ENCODE data around the gene MS4A10. TPM values are rescaled to one million over a fixed set of nuclear protein-coding genes. Genes with fewer than 3 reads are reported as not detected.
A peak's percentile ranks its signal among the peaks of the same experiment; 100 is the strongest.

MS4A10 gene
- total RNA-seq, 6 experiments from 2014 or later: not detected

GRCh38 chr11:60842668-60843600 lies 57.8 kb downstream of the MS4A10 start:
- peak overlapping the region; percentile 41 to 65 (median 50) for H3K27ac ChIP-seq
- intact Hi-C loops (cut with DNase I): no loop called here
- H3K9me3 ChIP-seq: no peaks in the 10 kb centered on the region
- no peak for DNase-seq
- peak overlapping the region; percentile 92 to 97 (median 96) for H3K4me3 ChIP-seq
- H3K36me3 ChIP-seq: no peaks in the 10 kb centered on the region
- peaks cover 0 to 18% (median 7%) of the 10 kb centered on the region in 4 donors for H3K4me1 ChIP-seq
- no peaks in the 10 kb centered on the region for H3K27me3 ChIP-seq
- WGBS (ENCODE audit: insufficient coverage, low coverage, low lambda C conversion rate, missing lambda C conversion rate): 19% methylated on average over 20 of the region's 23 CpGs
- no peak for ATAC-seq
- TF ChIP-seq CTCF (IDR thresholded peaks at IDR 0.05): no peak

- intact Hi-C loops (cut with DNase I): no loop called here
- H3K4me1 ChIP-seq: peaks cover 0 to 18% (median 7%) of the 10 kb centered on the region in 4 donors
- H3K4me3 ChIP-seq: no peak overlapping the region
- 53% methylated on average over 4 of the region's 10 CpGs for WGBS (ENCODE audit: insufficient coverage, low coverage, low lambda C conversion rate, missing lambda C conversion rate)
- no peak for TF ChIP-seq POLR2A (IDR thresholded peaks at IDR 0.05)
- TF ChIP-seq CTCF (IDR thresholded peaks at IDR 0.05): no peak
- no peak overlapping the region for H3K27ac ChIP-seq
- no peaks in the 10 kb centered on the region for H3K9me3 ChIP-seq
- no peaks in the 10 kb centered on the region for H3K36me3 ChIP-seq
- ATAC-seq (no peak), DNase-seq (no peak)
- H3K27me3 ChIP-seq: no peaks in the 10 kb centered on the region
These were observed 59.1 kb downstream of the MS4A10 start for GRCh38 chr11:60844045-60844869.

DNA sequence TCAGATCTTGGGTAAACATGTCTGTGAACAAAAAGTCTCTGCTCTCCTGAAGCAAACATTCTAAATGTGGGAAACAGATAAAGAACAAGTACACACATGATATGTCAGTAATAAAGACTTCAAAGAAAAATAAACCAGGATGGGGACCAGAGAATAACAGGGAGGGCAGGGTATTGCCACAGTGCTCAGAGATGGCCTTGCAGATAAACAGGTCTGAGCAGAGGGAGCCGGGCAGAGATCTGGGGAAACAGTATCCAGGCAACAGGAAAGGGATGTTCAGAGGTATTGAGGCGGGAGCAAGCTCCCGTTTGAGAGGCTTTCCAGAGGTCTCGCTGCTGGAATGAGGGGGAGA lies 59.7 kb downstream of the MS4A10 start:
- peaks cover 0 to 3% (median 0%) of the 10 kb centered on the region in 4 donors for H3K36me3 ChIP-seq
- no peak overlapping the region for H3K27ac ChIP-seq
- TF ChIP-seq POLR2A (IDR thresholded peaks at IDR 0.05) (no peak), CTCF (IDR thresholded peaks at IDR 0.05) (no peak)
- H3K4me1 ChIP-seq: peaks cover 0 to 18% (median 7%) of the 10 kb centered on the region in 4 donors
- no peaks in the 10 kb centered on the region for H3K27me3 ChIP-seq
- H3K9me3 ChIP-seq: no peaks in the 10 kb centered on the region
- DNase-seq (no peak), ATAC-seq (no peak)
- 39% methylated on average over 4 of the region's 4 CpGs for WGBS (ENCODE audit: insufficient coverage, low coverage, low lambda C conversion rate, missing lambda C conversion rate)
- no peak overlapping the region for H3K4me3 ChIP-seq
- intact Hi-C loops (cut with DNase I): loop anchor here in 1 of 2 donors (5.0 kb wide), 1 partner anchor 57 kb away; no protein-coding TSS in a partner anchor

DNA sequence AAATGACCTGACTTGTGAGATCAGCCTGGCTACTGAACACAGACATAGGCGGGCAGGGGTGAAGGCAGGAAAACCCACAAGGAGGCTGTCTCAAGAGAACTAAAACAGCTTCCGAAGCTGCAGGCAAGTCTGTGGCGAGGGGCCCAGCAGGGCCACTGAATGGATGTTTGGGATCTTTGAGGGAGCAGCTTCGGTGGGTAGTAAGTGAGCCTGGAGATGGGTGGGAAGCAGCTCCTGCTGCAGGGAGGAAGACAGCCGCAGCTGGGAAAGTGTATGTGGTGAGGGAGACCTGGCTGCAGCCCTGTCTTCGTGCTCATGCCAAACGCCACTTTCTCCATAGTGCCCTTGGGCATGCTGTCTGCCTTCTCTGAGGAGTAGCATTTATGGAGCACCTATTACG lies 60.2 kb downstream of the MS4A10 start:
- WGBS (ENCODE audit: insufficient coverage, low coverage, low lambda C conversion rate, missing lambda C conversion rate): 87% methylated on average over 3 of the region's 8 CpGs
- Histone ChIP-seq H3K9me3 (no peaks in the 10 kb centered on the region), H3K36me3 (peaks cover 0 to 3% (median 0%) of the 10 kb centered on the region in 4 donors), H3K4me3 (no peak overlapping the region), H3K4me1 (peaks cover 0 to 18% (median 7%) of the 10 kb centered on the region in 4 donors), H3K27ac (no peak overlapping the region), H3K27me3 (no peaks in the 10 kb centered on the region)
- intact Hi-C loops (cut with DNase I): loop anchor here in 1 of 2 donors (5.0 kb wide), 1 partner anchor 57 kb away; no protein-coding TSS in a partner anchor
- no peak for TF ChIP-seq CTCF (IDR thresholded peaks at IDR 0.05)
- no peak for TF ChIP-seq POLR2A (IDR thresholded peaks at IDR 0.05)
- DNase-seq (no peak), ATAC-seq (no peak)
